Erythroblast (primary cell): ENCODE data around the gene PMAIP1.

Experiments
- GATA1 ChIP-seq: IDR thresholded peaks from 2 replicates; pipeline ENCODE4 v1.6.1; 2011; ENCODE audit warnings: low read depth, mild to moderate bottlenecking, control low read depth, low read length, moderate library complexity
- POLR2A ChIP-seq: IDR thresholded peaks from 2 replicates; pipeline ENCODE4 v1.6.1; 2011; ENCODE audit warnings: mild to moderate bottlenecking, low read length

GRCh38 chr18:59950215-59950944, 50.6 kb downstream of the PMAIP1 start:
- TF ChIP-seq POLR2A (no peak), GATA1 (no peak)
